AG04450 (cell line): ENCODE data around the gene CYTH2. TPM values are rescaled to one million over a fixed set of nuclear protein-coding genes. Genes with fewer than 3 reads are reported as not detected.

Experiments used
- CTCF ChIA-PET: fragments of 300-600, 350-600 bp; formaldehyde crosslinking; extraction: SDS; loops from one replicate; lab custom pipeline; 2022; ENCODE audit warnings: antibody characterized with exemption, inconsistent platforms; lab: Charles Lee
- POLR2A ChIA-PET: fragments of 350-600 bp; formaldehyde crosslinking; extraction: SDS; loops from one replicate; lab custom pipeline; 2021; ENCODE audit warnings: antibody characterized with exemption, inconsistent platforms; lab: Yijun Ruan, JAX
- DNase-seq: peaks from one replicate; pipeline ENCODE4 v3.0.0-alpha.2; 2011; ENCODE audit warnings: low read depth, low spot score
- H3K27ac ChIP-seq: one replicate; pipeline ENCODE4 v1.5.1; 2012; ENCODE audit warnings: low read depth, low read length, control low read depth
- H3K27me3 ChIP-seq: one replicate; pipeline ENCODE4 v1.6.0; 2012; ENCODE audit warnings: low read length; ENCODE audit not compliant: control insufficient read depth, insufficient read depth
- H3K4me3 ChIP-seq: 2 replicates; pipeline ENCODE4 v1.5.1; 2011; ENCODE audit warnings: mild to moderate bottlenecking, low read depth, low read length, control low read depth
- H3K9me3 ChIP-seq: 2 replicates; pipeline ENCODE4 v1.5.1; 2012; ENCODE audit warnings: low read length; ENCODE audit not compliant: control insufficient read depth, insufficient read depth
- polyA plus RNA-seq: library from polyadenylated mRNA; depleted of rRNA; stranded (reverse); fragments of >200 nt; gene quantifications from 2 replicates; pipeline ENCODE4 v1.2.3, GENCODE V29; 2011
- TF ChIP-seq, protein P1 (sequence below): IDR thresholded peaks from 2 replicates; pipeline ENCODE4 v1.5.1; 2011; ENCODE audit warnings: low read depth, low read length, control low read depth, inconsistent platforms

CYTH2 gene
- polyA plus RNA-seq, 1 experiment: 29.3 TPM

DNA sequence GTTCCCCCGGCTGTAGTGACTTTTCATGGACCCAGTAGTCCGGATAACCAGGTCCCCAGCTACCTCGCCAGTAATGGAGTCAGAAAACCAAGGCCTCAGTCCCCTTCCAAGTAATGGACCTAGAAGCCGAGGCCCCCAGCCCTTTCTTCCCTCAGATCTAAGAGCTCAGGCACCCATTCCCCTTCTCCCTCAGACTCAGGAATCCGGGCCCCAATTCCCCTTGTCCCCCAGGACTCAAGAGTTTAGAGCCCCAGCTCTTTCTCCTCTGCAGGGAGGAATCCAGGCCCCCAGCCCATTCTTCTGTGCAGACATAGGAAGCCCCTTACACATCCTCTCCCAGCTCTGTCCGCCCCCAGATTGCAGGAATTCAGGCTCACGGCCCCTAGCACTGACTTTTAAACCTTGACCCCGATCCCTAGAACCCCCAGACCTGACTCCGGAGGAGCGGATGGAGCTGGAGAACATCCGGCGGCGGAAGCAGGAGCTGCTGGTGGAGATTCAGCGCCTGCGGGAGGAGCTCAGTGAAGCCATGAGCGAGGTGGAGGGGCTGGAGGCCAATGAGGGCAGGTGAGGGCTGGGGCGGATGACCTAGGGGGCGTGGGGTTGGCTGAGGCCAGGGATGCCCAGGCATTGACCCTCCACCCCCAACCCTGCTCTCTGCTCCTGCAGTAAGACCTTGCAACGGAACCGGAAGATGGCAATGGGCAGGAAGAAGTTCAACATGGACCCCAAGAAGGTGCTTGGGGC, 938 bp downstream of the CYTH2 start:
- no peak for DNase-seq
- peak overlapping the region; percentile 11 for H3K27ac ChIP-seq
- TF ChIP-seq, protein P1, sequence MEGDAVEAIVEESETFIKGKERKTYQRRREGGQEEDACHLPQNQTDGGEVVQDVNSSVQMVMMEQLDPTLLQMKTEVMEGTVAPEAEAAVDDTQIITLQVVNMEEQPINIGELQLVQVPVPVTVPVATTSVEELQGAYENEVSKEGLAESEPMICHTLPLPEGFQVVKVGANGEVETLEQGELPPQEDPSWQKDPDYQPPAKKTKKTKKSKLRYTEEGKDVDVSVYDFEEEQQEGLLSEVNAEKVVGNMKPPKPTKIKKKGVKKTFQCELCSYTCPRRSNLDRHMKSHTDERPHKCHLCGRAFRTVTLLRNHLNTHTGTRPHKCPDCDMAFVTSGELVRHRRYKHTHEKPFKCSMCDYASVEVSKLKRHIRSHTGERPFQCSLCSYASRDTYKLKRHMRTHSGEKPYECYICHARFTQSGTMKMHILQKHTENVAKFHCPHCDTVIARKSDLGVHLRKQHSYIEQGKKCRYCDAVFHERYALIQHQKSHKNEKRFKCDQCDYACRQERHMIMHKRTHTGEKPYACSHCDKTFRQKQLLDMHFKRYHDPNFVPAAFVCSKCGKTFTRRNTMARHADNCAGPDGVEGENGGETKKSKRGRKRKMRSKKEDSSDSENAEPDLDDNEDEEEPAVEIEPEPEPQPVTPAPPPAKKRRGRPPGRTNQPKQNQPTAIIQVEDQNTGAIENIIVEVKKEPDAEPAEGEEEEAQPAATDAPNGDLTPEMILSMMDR: no peak
- CTCF ChIA-PET: interaction anchor here (1.2 to 2.0 kb wide), 4 partner anchors 20 to 114 kb away, joined by 3 to 12 read pairs (median 4); partner anchors contain the start of gene KDELR1
- POLR2A ChIA-PET: interaction anchor here (0.6 kb wide), 1 partner anchor 23 kb away, joined by 3 read pairs; no protein-coding TSS in a partner anchor
- no peaks in the 10 kb centered on the region for H3K27me3 ChIP-seq
- H3K9me3 ChIP-seq: no peaks in the 10 kb centered on the region; the same call in 1 of the 2 replicates
- peak overlapping the region; percentile 86 for H3K4me3 ChIP-seq

DNA sequence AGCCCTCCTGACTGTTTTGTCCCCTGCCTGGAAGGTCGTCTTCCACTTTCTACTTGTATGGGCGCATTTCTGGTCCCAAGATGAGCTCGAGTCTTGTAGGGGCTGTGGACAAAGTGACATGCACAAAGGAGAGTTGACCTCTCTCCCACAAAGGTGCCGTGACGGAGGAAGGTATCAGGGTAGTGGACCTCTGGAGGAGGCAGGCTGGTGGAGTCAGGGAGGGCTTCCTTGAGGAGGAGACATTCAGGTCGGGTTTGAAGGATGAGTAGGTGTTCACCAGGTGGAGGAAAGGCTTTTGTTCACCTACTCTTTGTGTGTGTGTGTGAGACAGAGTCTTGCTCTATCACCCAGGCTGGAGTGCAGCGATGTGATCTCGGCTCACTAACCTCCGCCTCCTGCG, 1.7 kb downstream of the CYTH2 start:
- CTCF ChIA-PET: interaction anchor here (1.2 to 2.0 kb wide), 4 partner anchors 19 to 113 kb away, joined by 3 to 12 read pairs (median 4); partner anchors contain the start of gene KDELR1
- TF ChIP-seq, protein P1: no peak
- Histone ChIP-seq H3K27me3 (no peaks in the 10 kb centered on the region), H3K9me3 (no peaks in the 10 kb centered on the region; the same call in 1 of the 2 replicates), H3K4me3 (no peak overlapping the region), H3K27ac (no peak overlapping the region)
- POLR2A ChIA-PET: no interaction called here
- no peak for DNase-seq

DNA sequence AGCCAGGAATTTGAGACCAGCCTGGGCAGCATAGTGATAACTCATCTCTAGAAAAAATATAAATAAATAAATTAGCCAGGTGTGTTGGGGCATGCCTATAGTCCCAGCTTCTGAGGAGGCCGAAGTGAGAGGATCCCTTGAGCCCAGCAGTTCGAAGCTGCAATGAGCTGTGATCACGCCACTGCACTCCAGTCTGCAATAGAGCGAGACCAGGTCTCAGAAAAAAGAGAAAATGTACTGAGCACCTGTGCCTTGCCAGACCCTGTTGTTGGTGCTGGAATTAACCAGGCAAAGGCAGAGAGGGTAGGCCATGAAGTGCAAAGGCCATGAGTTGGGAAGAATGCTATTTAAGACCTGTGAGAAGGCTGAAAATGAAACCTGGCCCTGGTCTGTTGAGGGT, 2.7 kb downstream of the CYTH2 start:
- H3K27me3 ChIP-seq: no peaks in the 10 kb centered on the region
- H3K4me3 ChIP-seq: no peak overlapping the region
- DNase-seq: no peak
- ChIA-PET POLR2A (interaction anchor here (1.0 kb wide), 1 partner anchor 9 kb away, joined by 4 read pairs; no protein-coding TSS in a partner anchor), CTCF (no interaction called here)
- H3K9me3 ChIP-seq: no peaks in the 10 kb centered on the region; the same call in 1 of the 2 replicates
- H3K27ac ChIP-seq: no peak overlapping the region
- TF ChIP-seq, protein P1: no peak

DNA sequence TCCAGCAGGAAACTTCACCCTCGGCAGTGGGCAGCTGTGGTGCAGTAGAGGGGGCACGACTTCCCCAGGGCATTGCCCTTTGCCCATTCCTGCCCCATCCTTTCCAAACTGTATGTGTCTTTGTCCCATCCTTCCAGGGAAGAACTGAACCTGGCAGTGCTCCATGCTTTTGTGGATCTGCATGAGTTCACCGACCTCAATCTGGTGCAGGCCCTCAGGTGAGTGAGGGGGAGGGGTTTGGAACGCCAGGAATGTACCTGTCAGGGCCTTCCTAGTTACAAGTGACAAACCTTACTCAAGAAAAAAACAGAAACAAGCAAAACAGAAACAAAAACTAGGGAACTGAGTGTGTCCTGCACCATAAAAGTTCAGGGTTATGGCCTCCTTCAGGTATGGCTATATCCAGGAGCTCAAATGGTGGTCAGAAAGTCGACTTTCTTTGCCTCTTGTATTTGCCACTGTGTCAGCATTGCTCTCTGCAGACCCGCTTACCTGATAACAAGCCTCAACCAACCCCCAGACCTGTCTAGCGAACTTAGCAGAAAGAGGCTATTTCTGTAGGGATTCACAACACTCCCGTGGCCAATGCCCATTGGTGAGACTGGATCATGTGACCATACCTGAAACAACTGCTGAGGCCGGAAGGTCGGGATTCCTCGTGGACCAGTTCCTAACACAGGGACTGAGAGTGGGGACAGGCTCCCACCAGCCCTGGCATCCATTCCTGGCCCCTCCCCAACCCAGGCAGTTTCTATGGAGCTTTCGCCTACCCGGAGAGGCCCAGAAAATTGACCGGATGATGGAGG, 4.2 kb downstream of the CYTH2 start:
- no peak for DNase-seq
- CTCF ChIA-PET: interaction anchor here (0.8 kb wide), 1 partner anchor 82 kb away, joined by 3 read pairs; the partner anchor contains the start of gene KDELR1
- POLR2A ChIA-PET: no interaction called here
- Histone ChIP-seq H3K9me3 (no peaks in the 10 kb centered on the region; the same call in 1 of the 2 replicates), H3K4me3 (no peak overlapping the region), H3K27me3 (no peaks in the 10 kb centered on the region), H3K27ac (no peak overlapping the region)
- TF ChIP-seq, protein P1: no peak
